NOMO-1 (cell line): ENCODE measurements around the gene TEKT2.
A peak's percentile ranks its signal among the peaks of the same experiment; 100 is the strongest.

Experiments used
- DNase-seq, 2 experiments: peaks; one replicate each; lab custom pipeline; 2025; ENCODE audit not compliant: unreplicated experiment in 2 of 2; lab: John Stamatoyannopoulos, UW

The TEKT2 gene

DNA sequence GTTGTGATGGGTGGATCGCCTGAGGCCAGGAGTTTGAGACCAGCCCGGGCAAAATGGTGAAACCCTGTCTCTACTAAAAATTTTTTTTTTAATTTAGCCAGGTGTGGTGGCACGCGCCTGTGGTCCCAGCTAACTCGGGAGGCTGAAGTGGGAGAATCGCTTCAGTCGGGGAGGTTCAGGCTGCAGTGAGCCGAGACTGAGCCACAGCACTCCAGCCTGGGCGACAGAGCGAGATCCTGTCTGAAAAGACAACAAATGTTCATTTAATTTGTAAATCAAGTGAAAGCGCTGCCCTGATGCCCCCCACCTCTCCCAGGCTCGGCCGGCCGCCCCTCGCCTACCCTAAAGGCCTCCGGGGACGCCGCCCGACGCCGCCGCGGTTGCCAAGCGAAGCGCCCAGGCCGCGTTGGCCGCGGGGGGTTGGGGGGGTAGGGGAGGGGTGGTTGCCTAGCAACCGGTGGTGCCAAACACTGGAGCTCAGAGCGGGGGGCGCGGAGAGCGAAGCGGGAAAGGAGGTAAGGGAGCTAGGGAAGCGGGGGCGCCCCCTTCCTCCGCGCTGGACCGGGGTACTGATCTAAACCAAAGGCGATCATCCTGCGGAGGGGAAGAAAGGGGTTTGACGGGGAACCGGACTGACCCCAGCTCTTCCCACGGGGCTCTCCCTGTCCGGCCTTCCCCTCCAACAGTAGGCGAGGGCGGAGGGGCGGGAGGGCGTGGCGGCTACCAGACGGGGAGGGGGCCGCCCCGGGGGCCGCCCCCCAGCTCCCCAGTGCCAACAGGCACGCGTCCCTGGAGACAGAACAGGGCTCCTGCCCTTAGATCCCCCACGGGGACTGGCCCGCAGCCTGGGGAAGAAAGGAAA, at the start of gene TEKT2:
TEKT2 (plus strand) TSS at position 460 of the 862 bp plus-strand sequence. CDS start 828 bp downstream, outside the sequence.
- no peak for DNase-seq

DNA sequence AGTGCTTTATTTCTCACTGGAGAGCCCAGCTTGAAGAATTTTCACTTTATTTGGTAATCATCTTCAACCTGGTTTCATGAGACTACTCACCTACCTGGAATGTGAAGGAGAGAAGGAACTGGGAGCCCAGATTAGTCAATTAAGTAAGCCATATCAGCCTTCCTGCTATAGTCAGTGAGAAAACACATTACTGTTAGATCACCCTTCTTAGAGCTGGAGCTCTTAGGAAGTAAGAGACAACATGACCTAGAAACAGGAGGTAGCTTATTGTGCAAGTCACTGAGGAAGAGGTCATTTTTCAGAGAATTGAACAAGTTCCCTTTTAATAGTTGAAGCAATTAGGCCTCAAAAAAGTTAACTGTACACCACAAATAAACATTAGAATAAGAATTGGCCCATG, 49.2 kb upstream of the TEKT2 start:
- peak; percentile 48 to 92 for DNase-seq

GRCh38 chr1:36035154-36035553, 48.7 kb upstream of the TEKT2 start:
- no peak for DNase-seq

GRCh38 chr1:36040238-36040637, 43.7 kb upstream of the TEKT2 start:
- DNase-seq: no peak

GRCh38 chr1:36051821-36052220, 32.1 kb upstream of the TEKT2 start:
- no peak for DNase-seq

GRCh38 chr1:36053978-36054377, 29.9 kb upstream of the TEKT2 start:
- DNase-seq: no peak

- DNase-seq: peak; percentile 4 to 64
Measured at GRCh38 chr1:36055706-36056105, 28.2 kb upstream of the TEKT2 start.

- DNase-seq: no peak
Measured at GRCh38 chr1:36062315-36062714, 21.6 kb upstream of the TEKT2 start.

- no peak for DNase-seq
Measured at GRCh38 chr1:36067871-36068270, 16.0 kb upstream of the TEKT2 start.

DNA sequence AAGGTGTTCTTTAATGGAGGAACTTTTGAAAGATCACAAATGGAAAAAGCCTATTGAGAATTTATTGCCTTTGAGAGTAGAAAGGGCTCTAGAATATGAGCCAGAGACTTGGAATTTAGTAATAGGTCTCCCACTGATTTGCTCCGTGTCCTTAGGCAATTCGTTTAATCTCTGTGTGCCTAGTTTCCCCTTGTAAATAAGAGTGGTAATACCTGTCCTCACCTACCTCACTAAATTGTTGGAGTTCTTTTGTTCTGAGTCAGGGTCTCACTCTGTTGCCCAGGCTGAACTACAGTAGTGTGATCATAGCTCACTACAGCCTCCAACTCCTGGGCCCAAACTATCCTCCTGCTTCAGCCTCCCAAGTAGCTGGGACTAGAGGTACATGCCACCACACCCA, 15.0 kb upstream of the TEKT2 start:
- no peak for DNase-seq

DNA sequence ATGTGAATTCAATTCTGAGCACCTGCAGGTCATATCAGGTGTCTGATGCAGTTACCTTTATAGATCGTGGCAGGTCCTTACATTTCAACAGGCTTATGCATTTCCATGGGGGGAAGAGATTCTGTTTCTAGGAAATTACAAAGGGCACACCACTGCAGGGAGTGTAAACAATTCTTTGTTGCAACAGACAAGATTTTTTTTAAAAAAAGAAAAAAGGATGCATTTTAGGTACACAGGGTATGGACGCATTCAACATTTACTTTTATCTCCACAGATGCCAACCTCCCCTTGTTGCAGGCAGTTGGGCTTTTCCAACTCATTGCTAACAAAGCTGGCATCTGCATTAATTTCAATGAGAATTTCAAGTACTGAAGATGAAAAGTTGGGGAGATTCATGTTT, 13.5 kb upstream of the TEKT2 start:
- no peak for DNase-seq

DNA sequence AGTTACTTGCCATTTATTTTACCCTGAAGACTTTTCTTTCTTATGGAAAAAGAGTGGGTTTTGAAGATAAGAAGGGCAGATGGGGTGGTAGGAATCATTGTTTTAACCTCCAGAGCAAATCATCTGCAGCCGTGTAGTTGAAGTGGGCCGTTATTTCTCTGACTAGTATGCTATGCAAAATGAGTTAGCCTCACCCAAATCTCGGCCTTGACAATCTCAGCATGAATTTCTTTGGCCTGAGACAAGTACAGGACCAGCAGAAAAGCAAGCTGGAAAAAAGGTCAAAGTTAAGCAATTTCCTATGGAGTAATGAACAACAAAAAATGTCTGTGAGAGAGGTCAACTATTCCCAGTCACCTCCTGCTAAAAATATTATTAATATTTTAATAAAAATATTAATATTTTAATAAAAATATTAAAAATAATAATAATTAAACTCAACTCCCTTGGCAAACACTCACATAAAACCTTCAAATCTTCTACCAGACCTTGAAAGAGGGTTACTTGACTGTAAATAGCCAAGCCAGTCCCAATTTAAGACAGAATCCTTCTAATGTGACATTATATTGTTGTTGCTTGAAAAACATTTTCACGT, 6.8 kb upstream of the TEKT2 start:
- no peak for DNase-seq

DNA sequence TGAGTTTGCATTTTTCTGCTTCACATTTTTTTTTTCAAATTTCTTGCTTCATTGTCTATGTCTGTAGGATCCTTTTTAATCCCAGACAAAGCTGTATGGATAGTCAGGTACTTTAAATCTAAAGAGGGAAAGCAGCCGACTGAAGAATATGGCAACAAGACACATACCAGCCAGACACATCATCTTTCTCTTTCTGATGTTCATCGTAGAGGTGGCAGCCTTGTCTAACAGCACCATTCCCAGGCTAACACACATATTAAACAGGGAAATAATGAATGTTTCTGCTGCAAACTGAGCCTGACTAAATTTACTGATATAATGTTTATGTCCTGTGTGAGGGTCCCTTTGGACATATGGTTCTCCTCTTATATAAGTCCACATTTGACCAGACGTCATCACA, 3.7 kb upstream of the TEKT2 start:
- DNase-seq: no peak

- DNase-seq: no peak
Measured at GRCh38 chr1:36080801-36081200, 3.1 kb upstream of the TEKT2 start.

GRCh38 chr1:36081926-36082485, 1.9 kb upstream of the TEKT2 start:
- no peak for DNase-seq

- no peak for DNase-seq
Measured at GRCh38 chr1:36083219-36083618, 675 bp upstream of the TEKT2 start.

DNA sequence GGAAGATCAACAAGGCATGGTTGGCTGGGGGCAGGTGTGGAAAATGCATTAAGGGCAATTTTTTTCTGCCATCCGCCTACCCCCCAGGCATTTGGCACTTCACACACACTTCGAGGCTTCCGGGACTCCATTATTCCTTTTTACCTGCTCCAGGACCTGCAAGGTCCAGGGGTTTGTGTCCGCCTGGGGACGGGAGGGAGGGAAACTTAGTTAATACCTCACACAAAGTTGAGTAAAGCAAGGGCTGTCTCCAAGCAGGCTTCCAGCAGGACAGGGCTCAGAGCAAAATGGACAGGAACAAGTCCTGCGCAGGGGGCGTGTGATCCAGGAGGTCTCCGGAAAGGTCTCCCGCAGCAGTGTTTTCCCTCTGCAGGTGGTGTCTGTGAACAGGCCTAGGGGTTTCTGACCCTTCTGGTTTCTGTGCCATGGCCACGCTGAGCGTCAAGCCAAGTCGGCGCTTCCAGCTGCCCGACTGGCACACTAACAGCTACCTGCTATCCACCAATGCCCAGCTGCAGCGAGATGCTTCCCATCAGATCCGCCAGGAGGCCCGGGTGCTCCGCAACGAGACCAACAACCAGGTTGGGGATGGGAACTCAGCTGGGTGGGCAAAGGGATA, 712 bp downstream of the TEKT2 start:
- no peak for DNase-seq

- no peak for DNase-seq
Measured at GRCh38 chr1:36085126-36085525, 1.2 kb downstream of the TEKT2 start.

GRCh38 chr1:36085686-36086526, 2.0 kb downstream of the TEKT2 start:
- no peak for DNase-seq

- DNase-seq: no peak
Measured at GRCh38 chr1:36086529-36087232, 2.8 kb downstream of the TEKT2 start.
